Stimulated activated effector memory CD8-positive, alpha-beta T cell treated with anti-CD3 and anti-CD28 coated beads, Interleukin-12 subunit alpha, Interleukin-12 subunit beta, amount 100 ng/mL, for 72 hours (primary cell): Measurements from ENCODE around the gene CIBAR2.

Source experiments
- ATAC-seq: fragments of 150-1000 bp; cut with Tn5 transposase; 2 replicates; pipeline ENCODE4 v1.10.0; 2021
- DNase-seq, 2 donors: peaks; one replicate each; pipeline ENCODE4 v3.0.0; 2021 to 2022; ENCODE audit warnings: low spot score in 2 of 2
- H3K27ac Mint-ChIP-seq: one replicate; pipeline ENCODE4 v1.8.0; 2022; ENCODE audit warnings: mild to moderate bottlenecking, mixed read lengths
- H3K36me3 Mint-ChIP-seq: one replicate; pipeline ENCODE4 v1.8.0; 2022; ENCODE audit warnings: mild to moderate bottlenecking, mixed read lengths
- H3K4me1 Mint-ChIP-seq: one replicate; pipeline ENCODE4 v1.8.0; 2022; ENCODE audit warnings: mixed read lengths
- H3K4me3 Mint-ChIP-seq: one replicate; pipeline ENCODE4 v1.8.0; 2022; ENCODE audit warnings: mild to moderate bottlenecking, mixed read lengths
- H3K9me3 Mint-ChIP-seq: one replicate; pipeline ENCODE4 v1.8.0; 2022; ENCODE audit warnings: mixed read lengths

The CIBAR2 gene

GRCh38 chr16:85112364-85112763 lies at the start of gene CIBAR2:
CIBAR2 (minus strand) TSS chr16:85112472; CDS start chr16:85112352, 120 bp downstream.
- H3K4me1 Mint-ChIP-seq: peaks cover 8% of the 10 kb centered on the region
- no peaks in the 10 kb centered on the region for H3K9me3 Mint-ChIP-seq
- H3K4me3 Mint-ChIP-seq: no peak within 1 kb of the TSS
- no peaks in the 10 kb centered on the region for H3K36me3 Mint-ChIP-seq
- DNase-seq: no peak
- no peak for ATAC-seq
- peak within 1 kb of the TSS; percentile 69 for H3K27ac Mint-ChIP-seq

GRCh38 chr16:85159179-85159980 lies 47.1 kb upstream of the CIBAR2 start:
- no peak overlapping the region for H3K4me3 Mint-ChIP-seq
- no peak for DNase-seq
- no peak for ATAC-seq
- no peaks in the 10 kb centered on the region for H3K9me3 Mint-ChIP-seq
- H3K36me3 Mint-ChIP-seq: no peaks in the 10 kb centered on the region
- no peak overlapping the region for H3K27ac Mint-ChIP-seq
- H3K4me1 Mint-ChIP-seq: peaks cover 12% of the 10 kb centered on the region

GRCh38 chr16:85158743-85159178 lies 46.5 kb upstream of the CIBAR2 start:
- Mint-ChIP-seq H3K4me1 (peaks cover 12% of the 10 kb centered on the region), H3K9me3 (no peaks in the 10 kb centered on the region), H3K36me3 (no peaks in the 10 kb centered on the region), H3K4me3 (no peak overlapping the region), H3K27ac (no peak overlapping the region)
- no peak for DNase-seq
- ATAC-seq: no peak

- Mint-ChIP-seq H3K36me3 (no peaks in the 10 kb centered on the region), H3K4me1 (peaks cover 12% of the 10 kb centered on the region), H3K27ac (peak overlapping the region; percentile 89), H3K4me3 (peak overlapping the region; percentile 56), H3K9me3 (no peaks in the 10 kb centered on the region)
- peak in 1 of 2 donors; percentile 53 for DNase-seq
- ATAC-seq: peak; percentile 50
Observed at GRCh38 chr16:85157813-85158742, 45.8 kb upstream of the CIBAR2 start.

GRCh38 chr16:85157372-85157771 lies 45.1 kb upstream of the CIBAR2 start:
- Mint-ChIP-seq H3K36me3 (no peaks in the 10 kb centered on the region), H3K4me3 (peak overlapping the region; percentile 56), H3K4me1 (peaks cover 12% of the 10 kb centered on the region), H3K27ac (peak overlapping the region; percentile 89), H3K9me3 (no peaks in the 10 kb centered on the region)
- no peak for DNase-seq
- ATAC-seq: no peak

- Mint-ChIP-seq H3K27ac (no peak overlapping the region), H3K36me3 (no peaks in the 10 kb centered on the region), H3K9me3 (no peaks in the 10 kb centered on the region), H3K4me1 (peaks cover 12% of the 10 kb centered on the region), H3K4me3 (no peak overlapping the region)
- DNase-seq (no peak), ATAC-seq (no peak)
Observed at GRCh38 chr16:85156869-85157268, 44.6 kb upstream of the CIBAR2 start.

- H3K4me1 Mint-ChIP-seq: peaks cover 12% of the 10 kb centered on the region
- no peaks in the 10 kb centered on the region for H3K9me3 Mint-ChIP-seq
- no peak overlapping the region for H3K4me3 Mint-ChIP-seq
- H3K27ac Mint-ChIP-seq: no peak overlapping the region
- no peaks in the 10 kb centered on the region for H3K36me3 Mint-ChIP-seq
- ATAC-seq: no peak
- DNase-seq: no peak
Observed at GRCh38 chr16:85156440-85156839, 44.2 kb upstream of the CIBAR2 start.

GRCh38 chr16:85153656-85154091 lies 41.4 kb upstream of the CIBAR2 start:
- Mint-ChIP-seq H3K4me3 (no peak overlapping the region), H3K27ac (no peak overlapping the region), H3K9me3 (no peaks in the 10 kb centered on the region), H3K4me1 (peaks cover 20% of the 10 kb centered on the region), H3K36me3 (no peaks in the 10 kb centered on the region)
- ATAC-seq (no peak), DNase-seq (no peak)

- DNase-seq (no peak), ATAC-seq (no peak)
- H3K4me1 Mint-ChIP-seq: peaks cover 15% of the 10 kb centered on the region
- no peaks in the 10 kb centered on the region for H3K9me3 Mint-ChIP-seq
- H3K27ac Mint-ChIP-seq: no peak overlapping the region
- H3K36me3 Mint-ChIP-seq: no peaks in the 10 kb centered on the region
- H3K4me3 Mint-ChIP-seq: no peak overlapping the region
Observed at GRCh38 chr16:85153046-85153445, 40.8 kb upstream of the CIBAR2 start.

- Mint-ChIP-seq H3K36me3 (no peaks in the 10 kb centered on the region), H3K9me3 (no peaks in the 10 kb centered on the region), H3K27ac (no peak overlapping the region), H3K4me1 (peaks cover 10% of the 10 kb centered on the region), H3K4me3 (no peak overlapping the region)
- ATAC-seq: no peak
- DNase-seq: no peak
Observed at GRCh38 chr16:85152414-85153030, 40.2 kb upstream of the CIBAR2 start.

- no peak overlapping the region for H3K27ac Mint-ChIP-seq
- ATAC-seq (peak; percentile 44), DNase-seq (no peak)
- H3K4me1 Mint-ChIP-seq: peaks cover 8% of the 10 kb centered on the region
- no peaks in the 10 kb centered on the region for H3K9me3 Mint-ChIP-seq
- H3K4me3 Mint-ChIP-seq: no peak overlapping the region
- no peaks in the 10 kb centered on the region for H3K36me3 Mint-ChIP-seq
Observed at GRCh38 chr16:85151603-85152413, 39.5 kb upstream of the CIBAR2 start.

- DNase-seq (no peak), ATAC-seq (no peak)
- no peaks in the 10 kb centered on the region for H3K9me3 Mint-ChIP-seq
- H3K36me3 Mint-ChIP-seq: no peaks in the 10 kb centered on the region
- H3K4me1 Mint-ChIP-seq: peaks cover 8% of the 10 kb centered on the region
- H3K27ac Mint-ChIP-seq: peak overlapping the region; percentile 51
- no peak overlapping the region for H3K4me3 Mint-ChIP-seq
Observed at GRCh38 chr16:85151079-85151602, 38.9 kb upstream of the CIBAR2 start.

- H3K4me1 Mint-ChIP-seq: peaks cover 8% of the 10 kb centered on the region
- H3K9me3 Mint-ChIP-seq: no peaks in the 10 kb centered on the region
- ATAC-seq (no peak), DNase-seq (no peak)
- H3K27ac Mint-ChIP-seq: peak overlapping the region; percentile 51
- H3K36me3 Mint-ChIP-seq: no peaks in the 10 kb centered on the region
- no peak overlapping the region for H3K4me3 Mint-ChIP-seq
Observed at GRCh38 chr16:85150331-85150940, 38.2 kb upstream of the CIBAR2 start.

GRCh38 chr16:85149776-85150175 lies 37.5 kb upstream of the CIBAR2 start:
- DNase-seq (no peak), ATAC-seq (no peak)
- no peaks in the 10 kb centered on the region for H3K9me3 Mint-ChIP-seq
- H3K36me3 Mint-ChIP-seq: no peaks in the 10 kb centered on the region
- peaks cover 8% of the 10 kb centered on the region for H3K4me1 Mint-ChIP-seq
- H3K27ac Mint-ChIP-seq: no peak overlapping the region
- no peak overlapping the region for H3K4me3 Mint-ChIP-seq
